ENCODE measurements around the gene SLC35G1.

The SLC35G1 gene

GRCh38 chr10:93873420-93874115 lies 20.2 kb upstream of the SLC35G1 start:
- H3K9ac ChIP-seq (ENCODE audit: insufficient read length), result no peak overlapping the region
- H3K27ac ChIP-seq, result no peak overlapping the region
- H3K4me3 ChIP-seq, result no peak overlapping the region
- no peak for DNase-seq (ENCODE audit: low read depth, low spot score)
- TF ChIP-seq FOXP2 (optimal IDR thresholded peaks at IDR 0.05; ENCODE audit: control extremely low read depth, extremely low read length, insufficient read depth) (no peak), EZH2 (IDR thresholded peaks at IDR 0.05) (no peak), POLR2AphosphoS5 (IDR thresholded peaks at IDR 0.05; ENCODE audit: borderline replicate concordance, low read depth, low read length) (no peak)
- no peaks in the 10 kb centered on the region for H3K9me3 ChIP-seq (ENCODE audit: low read depth, low read length)
- H3K36me3 ChIP-seq (ENCODE audit: insufficient read depth, low read length), result no peaks in the 10 kb centered on the region

- H3K36me3 ChIP-seq (ENCODE audit: insufficient read depth, low read length), result no peaks in the 10 kb centered on the region
- no peak overlapping the region for H3K27ac ChIP-seq
- H3K4me3 ChIP-seq, result no peak overlapping the region
- H3K9me3 ChIP-seq (ENCODE audit: low read depth, low read length), result no peaks in the 10 kb centered on the region
- H3K9ac ChIP-seq (ENCODE audit: insufficient read length), result no peak overlapping the region
- TF ChIP-seq FOXP2 (optimal IDR thresholded peaks at IDR 0.05; ENCODE audit: control extremely low read depth, extremely low read length, insufficient read depth), result no peak
- no peak for TF ChIP-seq POLR2AphosphoS5 (IDR thresholded peaks at IDR 0.05; ENCODE audit: borderline replicate concordance, low read depth, low read length)
- TF ChIP-seq EZH2 (IDR thresholded peaks at IDR 0.05), result no peak
- no peak for DNase-seq (ENCODE audit: low read depth, low spot score)
These were observed 19.3 kb upstream of the SLC35G1 start for GRCh38 chr10:93874309-93875031.

DNA sequence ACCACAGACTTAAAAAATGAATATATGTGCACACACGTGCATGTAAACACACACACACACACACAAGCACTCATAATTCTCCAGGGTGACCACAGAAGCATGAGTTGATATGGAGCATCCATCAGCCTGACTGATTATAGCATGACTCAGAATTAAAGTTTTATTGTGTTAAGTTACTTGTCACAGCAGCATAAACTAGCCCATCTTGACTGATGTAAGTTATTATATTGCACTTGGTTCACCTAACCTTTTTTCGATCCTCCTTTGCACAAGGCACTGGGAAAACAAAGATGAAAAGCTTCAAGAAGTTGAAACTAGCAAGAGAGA lies 18.8 kb upstream of the SLC35G1 start:
- no peak for DNase-seq (ENCODE audit: low read depth, low spot score)
- no peak for TF ChIP-seq EZH2 (IDR thresholded peaks at IDR 0.05)
- TF ChIP-seq FOXP2 (optimal IDR thresholded peaks at IDR 0.05; ENCODE audit: control extremely low read depth, extremely low read length, insufficient read depth), result no peak
- no peak for TF ChIP-seq POLR2AphosphoS5 (IDR thresholded peaks at IDR 0.05; ENCODE audit: borderline replicate concordance, low read depth, low read length)
- Histone ChIP-seq H3K4me3 (no peak overlapping the region), H3K27ac (no peak overlapping the region), H3K9me3 (ENCODE audit: low read depth, low read length) (no peaks in the 10 kb centered on the region), H3K36me3 (ENCODE audit: insufficient read depth, low read length) (no peaks in the 10 kb centered on the region), H3K9ac (ENCODE audit: insufficient read length) (no peak overlapping the region)

DNA sequence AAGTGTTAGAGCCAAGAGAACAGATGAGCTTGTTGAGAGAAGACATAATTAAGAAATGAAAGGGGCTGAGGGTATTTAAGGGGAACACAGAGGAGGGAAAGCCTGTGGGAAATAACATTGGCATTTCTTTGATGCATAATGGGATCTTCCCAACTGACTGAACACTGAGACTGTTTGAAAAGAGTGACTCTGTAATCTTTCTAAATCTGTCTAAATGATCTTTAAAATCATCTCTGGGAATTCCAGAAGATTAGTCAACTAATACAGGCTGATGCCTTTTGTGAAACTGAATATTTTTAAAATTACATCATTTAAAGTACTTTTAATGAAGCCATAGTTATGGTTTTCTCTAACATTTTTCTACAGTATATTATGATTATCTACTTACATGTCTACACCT lies 17.4 kb upstream of the SLC35G1 start:
- DNase-seq (ENCODE audit: low read depth, low spot score), result no peak
- TF ChIP-seq POLR2AphosphoS5 (IDR thresholded peaks at IDR 0.05; ENCODE audit: borderline replicate concordance, low read depth, low read length), result no peak
- TF ChIP-seq FOXP2 (optimal IDR thresholded peaks at IDR 0.05; ENCODE audit: control extremely low read depth, extremely low read length, insufficient read depth), result no peak
- no peak for TF ChIP-seq EZH2 (IDR thresholded peaks at IDR 0.05)

GRCh38 chr10:93879273-93879672 lies 14.5 kb upstream of the SLC35G1 start:
- DNase-seq (ENCODE audit: low read depth, low spot score), result no peak
- H3K9ac ChIP-seq (ENCODE audit: insufficient read length), result no peak overlapping the region
- H3K4me3 ChIP-seq, result no peak overlapping the region
- no peaks in the 10 kb centered on the region for H3K36me3 ChIP-seq (ENCODE audit: insufficient read depth, low read length)
- no peak overlapping the region for H3K27ac ChIP-seq
- TF ChIP-seq POLR2AphosphoS5 (IDR thresholded peaks at IDR 0.05; ENCODE audit: borderline replicate concordance, low read depth, low read length), result no peak
- no peak for TF ChIP-seq FOXP2 (optimal IDR thresholded peaks at IDR 0.05; ENCODE audit: control extremely low read depth, extremely low read length, insufficient read depth)
- TF ChIP-seq EZH2 (IDR thresholded peaks at IDR 0.05), result no peak
- no peaks in the 10 kb centered on the region for H3K9me3 ChIP-seq (ENCODE audit: low read depth, low read length)

More for the DNA sequence above, 17.4 kb upstream of the SLC35G1 start:
- Histone ChIP-seq H3K9ac (ENCODE audit: insufficient read length) (no peak overlapping the region), H3K36me3 (ENCODE audit: insufficient read depth, low read length) (no peaks in the 10 kb centered on the region), H3K9me3 (ENCODE audit: low read depth, low read length) (no peaks in the 10 kb centered on the region), H3K4me3 (no peak overlapping the region), H3K27ac (no peak overlapping the region)

GRCh38 chr10:93894516-93895378 lies 969 bp downstream of the SLC35G1 start:
- no peak overlapping the region for H3K27ac ChIP-seq
- H3K9ac ChIP-seq (ENCODE audit: insufficient read length), result peak overlapping the region; percentile 74
- H3K36me3 ChIP-seq (ENCODE audit: insufficient read depth, low read length), result no peaks in the 10 kb centered on the region
- TF ChIP-seq EZH2 (IDR thresholded peaks at IDR 0.05) (no peak), FOXP2 (optimal IDR thresholded peaks at IDR 0.05; ENCODE audit: control extremely low read depth, extremely low read length, insufficient read depth) (no peak), POLR2AphosphoS5 (IDR thresholded peaks at IDR 0.05; ENCODE audit: borderline replicate concordance, low read depth, low read length) (no peak)
- no peak for DNase-seq (ENCODE audit: low read depth, low spot score)
- H3K9me3 ChIP-seq (ENCODE audit: low read depth, low read length), result no peaks in the 10 kb centered on the region
- H3K4me3 ChIP-seq, result peak overlapping the region; percentile 84

GRCh38 chr10:93897070-93897780 lies 3.4 kb downstream of the SLC35G1 start:
- no peak for DNase-seq (ENCODE audit: low read depth, low spot score)
- no peaks in the 10 kb centered on the region for H3K9me3 ChIP-seq (ENCODE audit: low read depth, low read length)
- H3K27ac ChIP-seq, result no peak overlapping the region
- H3K9ac ChIP-seq (ENCODE audit: insufficient read length), result no peak overlapping the region
- no peak for TF ChIP-seq FOXP2 (optimal IDR thresholded peaks at IDR 0.05; ENCODE audit: control extremely low read depth, extremely low read length, insufficient read depth)
- TF ChIP-seq POLR2AphosphoS5 (IDR thresholded peaks at IDR 0.05; ENCODE audit: borderline replicate concordance, low read depth, low read length), result no peak
- TF ChIP-seq EZH2 (IDR thresholded peaks at IDR 0.05), result no peak
- H3K4me3 ChIP-seq, result no peak overlapping the region
- H3K36me3 ChIP-seq (ENCODE audit: insufficient read depth, low read length), result no peaks in the 10 kb centered on the region
